Activated naive CD4-positive, alpha-beta T cell treated with anti-CD3 and anti-CD28 coated beads, Interleukin-2, amount 50 U/mL, for 24 hours (primary cell): Measurements from ENCODE around the gene TERT.

Experiments used
- H3K27ac Mint-ChIP-seq: one replicate; pipeline ENCODE4 v1.8.0; 2021; ENCODE audit warnings: mild to moderate bottlenecking, mixed read lengths
- H3K27me3 Mint-ChIP-seq: one replicate; pipeline ENCODE4 v1.8.0; 2021; ENCODE audit warnings: mixed read lengths
- H3K36me3 Mint-ChIP-seq: one replicate; pipeline ENCODE4 v1.8.0; 2021; ENCODE audit warnings: mixed read lengths
- H3K4me1 Mint-ChIP-seq: one replicate; pipeline ENCODE4 v1.8.0; 2021; ENCODE audit warnings: mixed read lengths
- H3K4me3 Mint-ChIP-seq: one replicate; pipeline ENCODE4 v1.8.0; 2021; ENCODE audit warnings: mild to moderate bottlenecking, mixed read lengths
- H3K9me3 Mint-ChIP-seq: one replicate; pipeline ENCODE4 v1.8.0; 2021; ENCODE audit warnings: mixed read lengths

Gene TERT

GRCh38 chr5:1203311-1203967 is 91.4 kb downstream of the TERT start:
- no peaks in the 10 kb centered on the region for H3K27me3 Mint-ChIP-seq
- H3K4me3 Mint-ChIP-seq: no peak overlapping the region
- H3K9me3 Mint-ChIP-seq: no peaks in the 10 kb centered on the region
- no peaks in the 10 kb centered on the region for H3K4me1 Mint-ChIP-seq
- H3K27ac Mint-ChIP-seq: no peak overlapping the region
- H3K36me3 Mint-ChIP-seq: no peaks in the 10 kb centered on the region
